Measurements from ENCODE around the gene PTGFR.

DNA sequence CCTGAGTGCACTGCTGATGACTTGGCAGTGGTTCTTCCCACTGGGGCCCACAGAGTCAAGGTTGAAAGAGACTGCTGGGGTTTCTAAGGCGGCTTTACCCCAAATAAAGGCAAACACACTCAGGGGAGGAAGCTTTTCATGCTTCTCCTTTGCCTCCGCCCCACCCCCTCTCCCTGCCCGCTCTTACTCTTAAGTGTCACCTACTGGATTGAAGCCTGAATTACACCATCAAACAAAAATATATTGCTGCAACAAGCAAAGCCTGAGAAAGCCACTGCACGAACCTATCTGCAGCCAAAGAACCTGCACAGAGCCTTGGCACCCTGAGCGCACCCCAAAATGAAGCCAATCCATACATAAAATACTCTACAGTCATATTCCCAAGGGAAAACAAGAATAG is 63.1 kb downstream of the PTGFR start:
- no peak for TF ChIP-seq EZH2phosphoT487 (IDR thresholded peaks at IDR 0.05; ENCODE audit: insufficient read depth, low read depth)
- no peak for TF ChIP-seq EZH2 (IDR thresholded peaks at IDR 0.05; ENCODE audit: insufficient read depth, poor library complexity, severe bottlenecking)
